Measurements from ENCODE around the gene LACTBL1. TPM values are rescaled to one million over a fixed set of nuclear protein-coding genes. Genes with fewer than 3 reads are reported as not detected.

Gene LACTBL1
- total RNA-seq (2021) (0.28 and 0.60 TPM in 2 replicates), Bru-seq, nascent RNA (percentile 6 among the genes with signal in this experiment), BruChase-seq, experiment 1, labeled RNA remaining after a 2-hour chase (percentile 23 among the genes with signal in this experiment), BruChase-seq, experiment 2, labeled RNA remaining after a 6-hour chase (percentile 14 among the genes with signal in this experiment)
- long read RNA-seq: 0 reads

GRCh38 chr1:22972760-22973159 lies at the start of gene LACTBL1:
Gene LACTBL1, minus strand, starts transcription at chr1:22972866. Its CDS starts 550 bp downstream, at chr1:22972316.
- H3F3A ChIP-seq (ENCODE audit: insufficient read depth, low read depth): peaks cover 26% of the 10 kb centered on the region; the same call in 1 of the 2 replicates
- intact Hi-C loops (cut with micrococcal nuclease; ENCODE audit: unreplicated experiment): no loop called here
- no peak for TF ChIP-seq CTCF (conservative IDR thresholded peaks at IDR 0.05)
- no peak for TF ChIP-seq EZH2 (IDR thresholded peaks at IDR 0.05; ENCODE audit: low read depth)
- no peaks in the 10 kb centered on the region for H3K9me3 ChIP-seq (ENCODE audit: insufficient read depth, low read depth)
- no TSS peak for BruUV-seq (replicated peaks)
- H3K36me3 ChIP-seq (ENCODE audit: low read depth): no peaks in the 10 kb centered on the region
- H3K79me2 ChIP-seq (ENCODE audit: low read depth): peaks cover 5% of the 10 kb centered on the region; the same call in 1 of the 2 replicates
- peak within 1 kb of the TSS; percentile 55 for H3K4me2 ChIP-seq
- peaks cover 42% of the 10 kb centered on the region for H3K4me1 ChIP-seq (replicated peaks; ENCODE audit: insufficient read depth)
- no peaks in the 10 kb centered on the region for H3K9me2 ChIP-seq (ENCODE audit: insufficient read depth)
- H3K27me3 ChIP-seq (ENCODE audit: insufficient read depth, low read depth): no peaks in the 10 kb centered on the region
- DNase-seq: no peak
- H3K27ac ChIP-seq: peak within 1 kb of the TSS; percentile 27; the same call in 1 of the 2 replicates
- ChIA-PET POLR2A (ENCODE audit: unreplicated experiment) (no interaction called here), CTCF (no interaction called here)
- H3K4me3 ChIP-seq: no peak within 1 kb of the TSS
- no peak within 1 kb of the TSS for H2AFZ ChIP-seq
- H4K20me1 ChIP-seq (ENCODE audit: insufficient read depth): no peaks in the 10 kb centered on the region

GRCh38 chr1:23021834-23022233 lies 49.2 kb upstream of the LACTBL1 start:
- H3K9me2 ChIP-seq (ENCODE audit: insufficient read depth): no peaks in the 10 kb centered on the region
- H3K4me2 ChIP-seq: peak overlapping the region; percentile 86
- H3F3A ChIP-seq (ENCODE audit: insufficient read depth, low read depth): peaks cover 32% of the 10 kb centered on the region; the same call in 1 of the 2 replicates
- H3K9me3 ChIP-seq (ENCODE audit: insufficient read depth, low read depth): no peaks in the 10 kb centered on the region
- H3K27ac ChIP-seq: peak overlapping the region; percentile 88
- peaks cover 47% of the 10 kb centered on the region for H4K20me1 ChIP-seq (ENCODE audit: insufficient read depth)
- BruUV-seq (replicated peaks): no TSS peak
- TF ChIP-seq CTCF (conservative IDR thresholded peaks at IDR 0.05): no peak
- TF ChIP-seq EZH2 (IDR thresholded peaks at IDR 0.05; ENCODE audit: low read depth): no peak
- peaks cover 57% of the 10 kb centered on the region for H3K4me1 ChIP-seq (replicated peaks; ENCODE audit: insufficient read depth)
- peak overlapping the region; percentile 86 for H3K4me3 ChIP-seq
- POLR2A ChIA-PET (ENCODE audit: unreplicated experiment): no interaction called here
- H3K36me3 ChIP-seq (ENCODE audit: low read depth): peaks cover 24% of the 10 kb centered on the region; the same call in 1 of the 2 replicates
- H2AFZ ChIP-seq: no peak overlapping the region
- CTCF ChIA-PET: no interaction called here
- DNase-seq: no peak
- H3K79me2 ChIP-seq (ENCODE audit: low read depth): peaks cover 86% of the 10 kb centered on the region
- intact Hi-C loops (cut with micrococcal nuclease; ENCODE audit: unreplicated experiment): no loop called here
- no peaks in the 10 kb centered on the region for H3K27me3 ChIP-seq (ENCODE audit: insufficient read depth, low read depth)

- Histone ChIP-seq H3K9me3 (ENCODE audit: insufficient read depth, low read depth) (no peaks in the 10 kb centered on the region), H3K4me2 (peak overlapping the region; percentile 86), H3K79me2 (ENCODE audit: low read depth) (peaks cover 76% of the 10 kb centered on the region), H3K9me2 (ENCODE audit: insufficient read depth) (no peaks in the 10 kb centered on the region), H3K27me3 (ENCODE audit: insufficient read depth, low read depth) (no peaks in the 10 kb centered on the region), H3K27ac (peak overlapping the region; percentile 88), H3K36me3 (ENCODE audit: low read depth) (peaks cover 24% of the 10 kb centered on the region; the same call in 1 of the 2 replicates), H3F3A (ENCODE audit: insufficient read depth, low read depth) (peaks cover 24% of the 10 kb centered on the region; the same call in 1 of the 2 replicates), H4K20me1 (ENCODE audit: insufficient read depth) (peaks cover 40% of the 10 kb centered on the region), H3K4me3 (peak overlapping the region; percentile 86), H2AFZ (no peak overlapping the region), H3K4me1 (replicated peaks; ENCODE audit: insufficient read depth) (peaks cover 47% of the 10 kb centered on the region)
- no TSS peak for BruUV-seq (replicated peaks)
- DNase-seq: no peak
- intact Hi-C loops (cut with micrococcal nuclease; ENCODE audit: unreplicated experiment): no loop called here
- TF ChIP-seq EZH2 (IDR thresholded peaks at IDR 0.05; ENCODE audit: low read depth) (no peak), CTCF (conservative IDR thresholded peaks at IDR 0.05) (no peak)
- ChIA-PET POLR2A (ENCODE audit: unreplicated experiment) (interaction anchor here (0.5 to 0.6 kb wide), 3 partner anchors 18 to 41 kb away, joined by 6 to 9 read pairs (median 8); no protein-coding TSS in a partner anchor), CTCF (interaction anchor here (0.6 to 0.7 kb wide), 2 partner anchors 60 to 196 kb away, joined by 3 to 8 read pairs; partner anchors contain the start of gene HTR1D)
Measured at GRCh38 chr1:23020706-23021405, 48.2 kb upstream of the LACTBL1 start.
